Measurements from ENCODE around the gene IMPG2. TPM values are rescaled to one million over a fixed set of nuclear protein-coding genes. Genes with fewer than 3 reads are reported as not detected.

IMPG2 gene
- polyA plus RNA-seq, 1 donor (not counting 4 experiments of a cell fraction or from before 2014, with no cell fraction given) = 0.16 TPM

DNA sequence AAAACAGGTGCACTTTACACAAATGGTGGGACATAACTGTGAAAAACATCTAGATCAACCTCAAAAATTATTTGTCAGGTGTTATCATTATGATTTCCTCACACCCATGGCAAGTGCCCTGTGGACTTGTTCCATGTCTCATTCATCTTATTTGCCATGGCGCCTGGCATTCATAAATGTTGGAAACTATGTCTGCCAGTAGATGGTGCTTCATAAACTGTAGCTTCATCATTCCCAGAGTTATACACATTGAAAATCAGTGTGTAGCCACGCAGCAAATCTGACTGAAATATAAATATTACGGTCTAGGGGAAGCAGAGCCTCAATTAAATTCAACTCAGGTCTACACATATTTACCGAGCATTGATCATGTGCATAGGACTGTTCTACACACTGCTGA is 90.7 kb downstream of the IMPG2 start:
- DNase-seq (ENCODE audit: low read depth, low spot score) (no peak), FAIRE-seq (no peak)
- no peak for TF ChIP-seq EZH2 (IDR thresholded peaks at IDR 0.05; ENCODE audit: low read length)
- TF ChIP-seq, protein P1, sequence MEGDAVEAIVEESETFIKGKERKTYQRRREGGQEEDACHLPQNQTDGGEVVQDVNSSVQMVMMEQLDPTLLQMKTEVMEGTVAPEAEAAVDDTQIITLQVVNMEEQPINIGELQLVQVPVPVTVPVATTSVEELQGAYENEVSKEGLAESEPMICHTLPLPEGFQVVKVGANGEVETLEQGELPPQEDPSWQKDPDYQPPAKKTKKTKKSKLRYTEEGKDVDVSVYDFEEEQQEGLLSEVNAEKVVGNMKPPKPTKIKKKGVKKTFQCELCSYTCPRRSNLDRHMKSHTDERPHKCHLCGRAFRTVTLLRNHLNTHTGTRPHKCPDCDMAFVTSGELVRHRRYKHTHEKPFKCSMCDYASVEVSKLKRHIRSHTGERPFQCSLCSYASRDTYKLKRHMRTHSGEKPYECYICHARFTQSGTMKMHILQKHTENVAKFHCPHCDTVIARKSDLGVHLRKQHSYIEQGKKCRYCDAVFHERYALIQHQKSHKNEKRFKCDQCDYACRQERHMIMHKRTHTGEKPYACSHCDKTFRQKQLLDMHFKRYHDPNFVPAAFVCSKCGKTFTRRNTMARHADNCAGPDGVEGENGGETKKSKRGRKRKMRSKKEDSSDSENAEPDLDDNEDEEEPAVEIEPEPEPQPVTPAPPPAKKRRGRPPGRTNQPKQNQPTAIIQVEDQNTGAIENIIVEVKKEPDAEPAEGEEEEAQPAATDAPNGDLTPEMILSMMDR (optimal IDR thresholded peaks at IDR 0.05 in 1 of 3, IDR thresholded peaks at IDR 0.05 in 1 of 3, conservative IDR thresholded peaks at IDR 0.05 in 1 of 3; ENCODE audit: extremely low read depth in 1 of 3, insufficient read depth in 2 of 3, low read length in 3 of 3) = peak in 1 of 3 experiments; percentile 22
- no peaks in the 10 kb centered on the region for H3K9me1 ChIP-seq (ENCODE audit: control insufficient read depth, extremely low read depth, insufficient read depth, low read length)
- no peaks in the 10 kb centered on the region for H3K79me2 ChIP-seq (ENCODE audit: control insufficient read depth, insufficient read depth, low read length)
- no peaks in the 10 kb centered on the region for H3K36me3 ChIP-seq (ENCODE audit: control insufficient read depth in 2 of 2, extremely low read depth in 1 of 2, insufficient read depth in 2 of 2, low read length in 2 of 2)
- no peaks in the 10 kb centered on the region for H3K27me3 ChIP-seq (ENCODE audit: control insufficient read depth, extremely low read depth, insufficient read depth, low read length)
- no peaks in the 10 kb centered on the region for H4K20me1 ChIP-seq (ENCODE audit: control insufficient read depth, extremely low read depth, insufficient read depth, low read length)
- no peaks in the 10 kb centered on the region for H3K4me1 ChIP-seq (ENCODE audit: control insufficient read depth, extremely low read depth, insufficient read depth, low read length)
- no peak overlapping the region for H3K27ac ChIP-seq (ENCODE audit: control insufficient read depth, insufficient read depth, low read length)
- no peak overlapping the region for H2AFZ ChIP-seq (ENCODE audit: control insufficient read depth, low read length)
- no peaks in the 10 kb centered on the region for H3K9me3 ChIP-seq (ENCODE audit: control insufficient read depth, low read depth, low read length)
- H3K9ac ChIP-seq (ENCODE audit: control insufficient read depth, extremely low read depth, insufficient read depth, low read length) = no peak overlapping the region
- H3K4me3 ChIP-seq (ENCODE audit: control insufficient read depth in 2 of 3, extremely low read depth in 1 of 3, insufficient read depth in 2 of 3, low read depth in 1 of 3, low read length in 3 of 3) = no peak overlapping the region
- dilution Hi-C loops (cut with MboI; ENCODE audit: extremely low pct_ligation_motif_present, low sequenced_read_pairs) = no loop called here
- no peak overlapping the region for H3K4me2 ChIP-seq (ENCODE audit: control insufficient read depth, extremely low read depth, insufficient read depth, low read depth, low read length)

DNA sequence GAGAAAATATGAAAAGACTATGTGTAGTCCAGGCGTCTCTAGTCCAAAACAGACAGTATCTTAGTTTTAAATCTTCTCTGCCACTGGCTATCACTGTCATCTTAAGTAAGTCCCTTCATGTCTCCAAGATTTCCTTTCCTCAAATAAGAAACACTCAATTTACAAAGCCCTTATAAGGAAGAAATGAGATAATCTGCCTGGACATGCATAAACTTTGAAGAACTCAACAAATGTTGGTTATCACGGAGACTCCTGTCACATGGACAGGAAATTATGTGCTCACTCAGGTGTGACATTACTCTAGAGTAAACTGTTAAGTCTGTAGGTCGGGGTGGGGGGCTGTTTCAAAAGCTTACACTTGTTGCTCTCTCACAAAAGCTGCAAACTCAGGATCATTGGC is 91.9 kb downstream of the IMPG2 start:
- Histone ChIP-seq H3K79me2 (ENCODE audit: control insufficient read depth, insufficient read depth, low read length) (no peaks in the 10 kb centered on the region), H3K9me3 (ENCODE audit: control insufficient read depth, low read depth, low read length) (no peaks in the 10 kb centered on the region), H4K20me1 (ENCODE audit: control insufficient read depth, extremely low read depth, insufficient read depth, low read length) (no peaks in the 10 kb centered on the region), H3K36me3 (ENCODE audit: control insufficient read depth in 2 of 2, extremely low read depth in 1 of 2, insufficient read depth in 2 of 2, low read length in 2 of 2) (no peaks in the 10 kb centered on the region), H2AFZ (ENCODE audit: control insufficient read depth, low read length) (no peak overlapping the region), H3K9ac (ENCODE audit: control insufficient read depth, extremely low read depth, insufficient read depth, low read length) (no peak overlapping the region), H3K4me3 (ENCODE audit: control insufficient read depth in 2 of 3, extremely low read depth in 1 of 3, insufficient read depth in 2 of 3, low read depth in 1 of 3, low read length in 3 of 3) (no peak overlapping the region), H3K9me1 (ENCODE audit: control insufficient read depth, extremely low read depth, insufficient read depth, low read length) (no peaks in the 10 kb centered on the region), H3K4me2 (ENCODE audit: control insufficient read depth, extremely low read depth, insufficient read depth, low read depth, low read length) (no peak overlapping the region), H3K4me1 (ENCODE audit: control insufficient read depth, extremely low read depth, insufficient read depth, low read length) (no peaks in the 10 kb centered on the region), H3K27ac (ENCODE audit: control insufficient read depth, insufficient read depth, low read length) (no peak overlapping the region), H3K27me3 (ENCODE audit: control insufficient read depth, extremely low read depth, insufficient read depth, low read length) (no peaks in the 10 kb centered on the region)
- TF ChIP-seq, protein P1 (optimal IDR thresholded peaks at IDR 0.05 in 1 of 3, IDR thresholded peaks at IDR 0.05 in 1 of 3, conservative IDR thresholded peaks at IDR 0.05 in 1 of 3; ENCODE audit: extremely low read depth in 1 of 3, insufficient read depth in 2 of 3, low read length in 3 of 3) = no peak
- no peak for TF ChIP-seq EZH2 (IDR thresholded peaks at IDR 0.05; ENCODE audit: low read length)
- dilution Hi-C loops (cut with MboI; ENCODE audit: extremely low pct_ligation_motif_present, low sequenced_read_pairs) = no loop called here
- no peak for FAIRE-seq
- no peak for DNase-seq (ENCODE audit: low read depth, low spot score)
